K562 (cell line): ENCODE data around the gene ZFAND6. TPM values are rescaled to one million over a fixed set of nuclear protein-coding genes. Genes with fewer than 3 reads are reported as not detected.
"Not testable (repeated sequence)": the region's sequence is repeated elsewhere in the genome, so short reads cannot be mapped to it uniquely, and the experiment has no call there.

ENCODE experiments used
- C11orf30 ChIP-seq: fragments of 450-650 bp; IDR thresholded peaks from 2 replicates; pipeline ENCODE4 v1.6.1; 2016; ENCODE audit warnings: low read depth, mild to moderate bottlenecking
- CREM ChIP-seq: IDR thresholded peaks from 2 replicates; pipeline ENCODE4 v1.6.1; 2014; ENCODE audit warnings: antibody characterized with exemption, low read depth
- DACH1 ChIP-seq: fragments of 450-650 bp; IDR thresholded peaks from 2 replicates; pipeline ENCODE4 v1.6.1; 2018; ENCODE audit not compliant: partially characterized antibody
- ETS1 ChIP-seq: conservative IDR thresholded peaks from 2 replicates; pipeline ENCODE4 v1.6.1; 2011; ENCODE audit warnings: low read depth, mild to moderate bottlenecking, low read length; ENCODE audit not compliant: control insufficient read depth
- FOXM1 ChIP-seq, 2 experiments: fragments of 450-650 bp in 1 of 2; sonication (generic) in 1 of 2; formaldehyde crosslinking in 1 of 2; IDR thresholded peaks; 2 replicates each; pipeline versions ENCODE4 v1.6.1 to v1.9.0; 2017 to 2022; ENCODE audit warnings: low read depth in 2 of 2, mild to moderate bottlenecking in 2 of 2, missing genetic modification reagents in 1 of 2, moderate library complexity in 1 of 2
- UBTF ChIP-seq, 2 experiments: IDR thresholded peaks; 2 replicates each; pipeline ENCODE4 v1.6.1; 2012; ENCODE audit warnings: improper control_type of control experiment in 2 of 2, low read depth in 2 of 2, low read length in 2 of 2, borderline replicate concordance in 1 of 2
- ZNF407 ChIP-seq: fragments of 450-650 bp; IDR thresholded peaks from 2 replicates; pipeline ENCODE4 v1.6.1; 2016; ENCODE audit warnings: low read depth
- ZNF592 ChIP-seq: fragments of 450-650 bp; IDR thresholded peaks from 2 replicates; pipeline ENCODE4 v1.6.1; 2017; ENCODE audit warnings: antibody characterized with exemption, mild to moderate bottlenecking
- polyA plus RNA-seq, 8 experiments: library from polyadenylated mRNA; depleted of rRNA in 4 of 8; stranded (reverse) in 5 of 8; unstranded in 3 of 8; fragments of >200 nt; fragmentation: Nextera tagmentation in 2 of 8; fragmentation: Illumina TruSeq in 1 of 8; extraction: Ambion mirVana in 2 of 8; extraction: Trizol in 1 of 8; gene quantifications; 2 replicates each; pipeline versions ENCODE4 v1.2.1 to v1.2.3, GENCODE V29; 2011 to 2014; ENCODE audit warnings: inconsistent platforms in 1 of 8, missing spikeins in 1 of 8
- total RNA-seq, 7 experiments: library from RNA; depleted of rRNA in 6 of 7; stranded (reverse); fragments of >200 nt in 6 of 7; fragmentation: Illumina TruSeq in 2 of 7; extraction: Trizol in 2 of 7; gene quantifications; 2 replicates each; pipeline versions ENCODE4 v1.2.1 to v1.2.3, GENCODE V29; 2011 to 2021; ENCODE audit warnings: low replicate concordance in 1 of 7

The ZFAND6 gene
- total and polyA plus RNA-seq, 9 of the 15 experiments (the other 6 are each of a cell fraction or from before 2014, with no cell fraction given) = 53.9 to 206 (median 88.9) TPM

GRCh38 chr15:80155378-80156175, 96.1 kb downstream of the ZFAND6 start (continued):
- TF ChIP-seq ZNF407 (0 out of 2 replicates have a peak, but pooled peaks have one; percentile 60), ETS1 (0 out of 2 replicates have a peak, but pooled peaks have one; percentile 26), FOXM1 (IDR thresholded peaks at IDR 0.05; ENCODE audit: low read depth) (peak; percentile 77), UBTF (IDR thresholded peaks at IDR 0.05; ENCODE audit: borderline replicate concordance in 1 of 2, low read depth in 2 of 2, low read length in 2 of 2) (0 out of 4 replicates have a peak, but pooled peaks of 1 of the 2 experiments have one; percentile 36), C11orf30 (peak; percentile 89), ZNF592 (peak; percentile 76), CREM (peak; percentile 63; the same call in 1 of the 2 replicates), DACH1 (peak; percentile 78)
- not testable (repeated sequence) for TF ChIP-seq FOXM1 (CRISPR knock-in tag; IDR thresholded peaks at IDR 0.05; ENCODE audit: low read depth)
